ENCODE data around the gene HBG2.

The HBG2 gene

GRCh38 chr11:5232176-5232575 lies 22.4 kb downstream of the HBG2 start:
- Histone ChIP-seq H3K4me1 (ENCODE audit: control insufficient read depth, insufficient read depth, low read length, poor library complexity, severe bottlenecking) (no peaks in the 10 kb centered on the region), H3K36me3 (ENCODE audit: control insufficient read depth, insufficient read depth, low read length) (no peaks in the 10 kb centered on the region), H3K4me3 (ENCODE audit: insufficient read depth, low read depth, low read length, poor library complexity, severe bottlenecking) (no peak overlapping the region), H3K9me3 (ENCODE audit: control insufficient read depth, low read length) (no peaks in the 10 kb centered on the region), H3K27me3 (replicated peaks; ENCODE audit: control insufficient read depth, insufficient read depth, low read length, poor library complexity, severe bottlenecking) (no peaks in the 10 kb centered on the region), H3K27ac (ENCODE audit: insufficient read depth, low read length, poor library complexity, severe bottlenecking) (no peak overlapping the region)
- no peak for DNase-seq

- H3K36me3 ChIP-seq (ENCODE audit: control insufficient read depth, insufficient read depth, low read length) = no peaks in the 10 kb centered on the region
- no peak for DNase-seq
- H3K4me3 ChIP-seq (ENCODE audit: insufficient read depth, low read depth, low read length, poor library complexity, severe bottlenecking) = no peak overlapping the region
- no peaks in the 10 kb centered on the region for H3K4me1 ChIP-seq (ENCODE audit: control insufficient read depth, insufficient read depth, low read length, poor library complexity, severe bottlenecking)
- H3K9me3 ChIP-seq (ENCODE audit: control insufficient read depth, low read length) = no peaks in the 10 kb centered on the region
- no peak overlapping the region for H3K27ac ChIP-seq (ENCODE audit: insufficient read depth, low read length, poor library complexity, severe bottlenecking)
- no peaks in the 10 kb centered on the region for H3K27me3 ChIP-seq (replicated peaks; ENCODE audit: control insufficient read depth, insufficient read depth, low read length, poor library complexity, severe bottlenecking)
Measured at GRCh38 chr11:5231111-5231510, 23.5 kb downstream of the HBG2 start.

- Histone ChIP-seq H3K4me3 (ENCODE audit: insufficient read depth, low read depth, low read length, poor library complexity, severe bottlenecking) (no peak overlapping the region), H3K27ac (ENCODE audit: insufficient read depth, low read length, poor library complexity, severe bottlenecking) (no peak overlapping the region), H3K9me3 (ENCODE audit: control insufficient read depth, low read length) (no peaks in the 10 kb centered on the region), H3K4me1 (ENCODE audit: control insufficient read depth, insufficient read depth, low read length, poor library complexity, severe bottlenecking) (no peaks in the 10 kb centered on the region), H3K36me3 (ENCODE audit: control insufficient read depth, insufficient read depth, low read length) (no peaks in the 10 kb centered on the region), H3K27me3 (replicated peaks; ENCODE audit: control insufficient read depth, insufficient read depth, low read length, poor library complexity, severe bottlenecking) (no peaks in the 10 kb centered on the region)
- DNase-seq = no peak
Measured at GRCh38 chr11:5230266-5230665, 24.3 kb downstream of the HBG2 start.

GRCh38 chr11:5229796-5230195 lies 24.8 kb downstream of the HBG2 start:
- Histone ChIP-seq H3K27ac (ENCODE audit: insufficient read depth, low read length, poor library complexity, severe bottlenecking) (no peak overlapping the region), H3K4me1 (ENCODE audit: control insufficient read depth, insufficient read depth, low read length, poor library complexity, severe bottlenecking) (no peaks in the 10 kb centered on the region), H3K4me3 (ENCODE audit: insufficient read depth, low read depth, low read length, poor library complexity, severe bottlenecking) (no peak overlapping the region), H3K36me3 (ENCODE audit: control insufficient read depth, insufficient read depth, low read length) (no peaks in the 10 kb centered on the region), H3K27me3 (replicated peaks; ENCODE audit: control insufficient read depth, insufficient read depth, low read length, poor library complexity, severe bottlenecking) (no peaks in the 10 kb centered on the region), H3K9me3 (ENCODE audit: control insufficient read depth, low read length) (no peaks in the 10 kb centered on the region)
- DNase-seq = no peak

- H3K27me3 ChIP-seq (replicated peaks; ENCODE audit: control insufficient read depth, insufficient read depth, low read length, poor library complexity, severe bottlenecking) = no peaks in the 10 kb centered on the region
- no peak for DNase-seq
- no peaks in the 10 kb centered on the region for H3K9me3 ChIP-seq (ENCODE audit: control insufficient read depth, low read length)
- H3K4me3 ChIP-seq (ENCODE audit: insufficient read depth, low read depth, low read length, poor library complexity, severe bottlenecking) = no peak overlapping the region
- no peaks in the 10 kb centered on the region for H3K36me3 ChIP-seq (ENCODE audit: control insufficient read depth, insufficient read depth, low read length)
- H3K4me1 ChIP-seq (ENCODE audit: control insufficient read depth, insufficient read depth, low read length, poor library complexity, severe bottlenecking) = no peaks in the 10 kb centered on the region
- no peak overlapping the region for H3K27ac ChIP-seq (ENCODE audit: insufficient read depth, low read length, poor library complexity, severe bottlenecking)
Measured at GRCh38 chr11:5229356-5229755, 25.2 kb downstream of the HBG2 start.

GRCh38 chr11:5228124-5228523 lies 26.5 kb downstream of the HBG2 start:
- H3K4me3 ChIP-seq (ENCODE audit: insufficient read depth, low read depth, low read length, poor library complexity, severe bottlenecking) = no peak overlapping the region
- H3K27ac ChIP-seq (ENCODE audit: insufficient read depth, low read length, poor library complexity, severe bottlenecking) = no peak overlapping the region
- H3K27me3 ChIP-seq (replicated peaks; ENCODE audit: control insufficient read depth, insufficient read depth, low read length, poor library complexity, severe bottlenecking) = no peaks in the 10 kb centered on the region
- DNase-seq = no peak
- no peaks in the 10 kb centered on the region for H3K36me3 ChIP-seq (ENCODE audit: control insufficient read depth, insufficient read depth, low read length)
- H3K4me1 ChIP-seq (ENCODE audit: control insufficient read depth, insufficient read depth, low read length, poor library complexity, severe bottlenecking) = no peaks in the 10 kb centered on the region
- H3K9me3 ChIP-seq (ENCODE audit: control insufficient read depth, low read length) = no peaks in the 10 kb centered on the region

- no peak for DNase-seq
- no peak overlapping the region for H3K27ac ChIP-seq (ENCODE audit: insufficient read depth, low read length, poor library complexity, severe bottlenecking)
Measured at GRCh38 chr11:5227681-5228080, 26.9 kb downstream of the HBG2 start.

GRCh38 chr11:5226732-5227310 lies 27.8 kb downstream of the HBG2 start, which contains the start of gene HBB:
Gene HBB (minus strand): TSS chr11:5227071. CDS start chr11:5227021, 50 bp downstream.
- Histone ChIP-seq H3K4me1 (ENCODE audit: control insufficient read depth, insufficient read depth, low read length, poor library complexity, severe bottlenecking) (no peaks in the 10 kb centered on the region), H3K36me3 (ENCODE audit: control insufficient read depth, insufficient read depth, low read length) (no peaks in the 10 kb centered on the region), H3K27ac (ENCODE audit: insufficient read depth, low read length, poor library complexity, severe bottlenecking) (no peak within 1 kb of the TSS), H3K9me3 (ENCODE audit: control insufficient read depth, low read length) (no peaks in the 10 kb centered on the region), H3K27me3 (replicated peaks; ENCODE audit: control insufficient read depth, insufficient read depth, low read length, poor library complexity, severe bottlenecking) (no peaks in the 10 kb centered on the region), H3K4me3 (ENCODE audit: insufficient read depth, low read depth, low read length, poor library complexity, severe bottlenecking) (no peak within 1 kb of the TSS)
- no peak for DNase-seq

More at GRCh38 chr11:5227681-5228080, 26.9 kb downstream of the HBG2 start:
- no peaks in the 10 kb centered on the region for H3K27me3 ChIP-seq (replicated peaks; ENCODE audit: control insufficient read depth, insufficient read depth, low read length, poor library complexity, severe bottlenecking)
- H3K9me3 ChIP-seq (ENCODE audit: control insufficient read depth, low read length) = no peaks in the 10 kb centered on the region
- H3K36me3 ChIP-seq (ENCODE audit: control insufficient read depth, insufficient read depth, low read length) = no peaks in the 10 kb centered on the region
- no peak overlapping the region for H3K4me3 ChIP-seq (ENCODE audit: insufficient read depth, low read depth, low read length, poor library complexity, severe bottlenecking)
- H3K4me1 ChIP-seq (ENCODE audit: control insufficient read depth, insufficient read depth, low read length, poor library complexity, severe bottlenecking) = no peaks in the 10 kb centered on the region

- no peak overlapping the region for H3K27ac ChIP-seq (ENCODE audit: insufficient read depth, low read length, poor library complexity, severe bottlenecking)
- no peak overlapping the region for H3K4me3 ChIP-seq (ENCODE audit: insufficient read depth, low read depth, low read length, poor library complexity, severe bottlenecking)
- H3K36me3 ChIP-seq (ENCODE audit: control insufficient read depth, insufficient read depth, low read length) = no peaks in the 10 kb centered on the region
- DNase-seq = no peak
- no peaks in the 10 kb centered on the region for H3K4me1 ChIP-seq (ENCODE audit: control insufficient read depth, insufficient read depth, low read length, poor library complexity, severe bottlenecking)
- no peaks in the 10 kb centered on the region for H3K27me3 ChIP-seq (replicated peaks; ENCODE audit: control insufficient read depth, insufficient read depth, low read length, poor library complexity, severe bottlenecking)
- H3K9me3 ChIP-seq (ENCODE audit: control insufficient read depth, low read length) = no peaks in the 10 kb centered on the region
Measured at GRCh38 chr11:5225480-5225871, 29.1 kb downstream of the HBG2 start.

- no peak for DNase-seq
- H3K4me3 ChIP-seq (ENCODE audit: insufficient read depth, low read depth, low read length, poor library complexity, severe bottlenecking) = no peak overlapping the region
- H3K27ac ChIP-seq (ENCODE audit: insufficient read depth, low read length, poor library complexity, severe bottlenecking) = no peak overlapping the region
- H3K4me1 ChIP-seq (ENCODE audit: control insufficient read depth, insufficient read depth, low read length, poor library complexity, severe bottlenecking) = no peaks in the 10 kb centered on the region
- no peaks in the 10 kb centered on the region for H3K9me3 ChIP-seq (ENCODE audit: control insufficient read depth, low read length)
- no peaks in the 10 kb centered on the region for H3K27me3 ChIP-seq (replicated peaks; ENCODE audit: control insufficient read depth, insufficient read depth, low read length, poor library complexity, severe bottlenecking)
- H3K36me3 ChIP-seq (ENCODE audit: control insufficient read depth, insufficient read depth, low read length) = no peaks in the 10 kb centered on the region
Measured at GRCh38 chr11:5224538-5225479, 29.8 kb downstream of the HBG2 start.

All from effector memory CD4-positive, alpha-beta T cell (primary cell).